Stimulated activated CD8-positive, alpha-beta memory T cell treated with anti-CD3 and anti-CD28 coated beads, Interleukin-15, amount 100 ng/mL, for 24 hours (primary cell): ENCODE data around the gene COQ8A.

ENCODE experiments used
- DNase-seq: peaks from one replicate; pipeline ENCODE4 v3.0.0-alpha.2; 2020; ENCODE audit warnings: low read depth

The COQ8A gene

DNA sequence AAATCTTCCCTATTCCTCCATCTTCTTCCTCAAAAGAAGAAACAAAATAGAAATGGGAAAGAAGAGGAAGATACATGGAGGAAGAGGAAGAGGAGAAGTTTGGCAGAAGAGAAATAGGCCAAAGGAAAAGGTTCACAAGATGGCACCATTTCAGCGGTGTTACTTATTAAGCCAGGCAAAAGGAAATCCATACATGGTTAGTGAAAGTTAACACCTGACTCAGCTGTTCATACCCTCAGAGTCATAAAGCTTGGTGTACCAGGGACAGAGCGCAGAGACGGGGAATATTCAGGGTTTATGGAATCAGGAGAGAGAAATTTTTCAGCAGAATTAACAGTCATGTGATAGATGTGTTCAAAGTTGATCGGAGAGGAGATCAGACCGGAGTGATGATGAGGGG is 70.6 kb downstream of the COQ8A start:
- DNase-seq = no peak

DNA sequence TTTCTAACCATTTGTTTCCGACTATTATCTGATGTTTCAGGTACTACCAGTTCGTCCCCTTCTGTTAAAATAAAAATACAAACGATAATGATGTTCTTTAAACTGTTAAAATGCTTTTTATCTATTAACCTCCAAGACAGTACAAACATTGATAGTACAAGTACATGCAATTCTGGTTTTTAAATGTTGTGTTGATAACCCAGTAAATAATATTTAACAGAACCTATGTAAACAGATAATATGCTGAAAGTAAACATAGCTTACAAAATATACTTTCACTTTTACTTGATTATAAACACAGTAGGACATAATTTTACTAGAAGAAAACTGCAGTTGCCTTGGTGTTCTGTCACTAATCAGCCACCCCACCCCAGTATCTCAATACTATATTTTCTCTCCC is 76.9 kb downstream of the COQ8A start:
- no peak for DNase-seq

DNA sequence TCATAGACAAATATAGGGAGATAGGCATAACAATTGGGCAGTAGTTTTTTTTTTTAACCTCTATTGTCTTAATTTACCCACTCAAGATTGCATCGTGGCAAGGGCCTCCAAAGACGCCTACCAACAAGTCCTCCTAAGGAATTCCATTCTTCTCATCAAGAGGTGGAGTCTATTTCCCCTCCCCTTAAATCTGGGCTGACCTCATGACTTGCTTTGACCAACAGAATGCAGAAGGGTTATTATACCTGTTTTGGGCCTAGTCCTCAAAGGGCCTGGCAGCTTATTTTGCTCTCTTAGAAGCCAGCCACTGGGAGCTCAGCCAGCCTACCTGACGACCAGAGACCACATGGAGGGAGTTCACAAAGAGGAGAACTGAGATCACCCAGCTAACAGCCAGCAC is 92.3 kb downstream of the COQ8A start:
- no peak for DNase-seq

DNA sequence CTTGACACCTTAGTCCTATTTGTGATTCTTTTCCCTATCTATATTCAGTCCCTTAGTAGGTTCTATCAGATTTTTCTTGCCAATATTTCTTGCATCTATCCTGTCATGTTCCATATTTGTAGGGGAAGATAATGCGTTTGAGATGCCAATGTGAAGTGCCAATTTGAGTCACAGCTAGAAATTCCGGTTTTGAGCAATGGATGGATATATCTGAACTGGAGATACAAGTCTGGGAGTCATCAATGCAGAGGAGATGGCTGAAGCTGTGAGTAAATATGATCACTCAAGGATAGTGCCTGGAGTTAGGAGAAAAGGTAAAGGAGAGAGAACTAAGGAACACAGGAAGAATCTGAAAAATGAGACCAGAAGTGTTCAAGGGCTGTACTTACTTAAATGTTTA is 93.8 kb downstream of the COQ8A start:
- no peak for DNase-seq

DNA sequence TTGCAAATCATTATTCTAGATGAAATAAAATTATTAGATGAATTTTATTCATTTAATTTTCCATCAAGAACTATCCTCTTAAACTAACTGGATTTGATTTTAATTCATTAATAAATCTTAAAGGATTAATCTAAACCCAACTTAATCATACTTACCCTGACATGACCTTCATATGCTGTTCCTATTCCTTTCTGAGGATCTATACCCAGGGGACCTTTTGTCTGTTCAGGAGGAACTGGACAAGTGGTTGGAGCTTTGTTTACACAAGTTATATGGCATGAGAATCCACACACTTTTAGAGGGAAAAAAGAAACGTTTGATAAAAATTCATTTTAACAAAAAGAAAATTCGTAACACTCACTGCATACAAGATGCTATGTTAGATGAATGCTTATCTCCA is 95.2 kb downstream of the COQ8A start:
- DNase-seq = no peak

DNA sequence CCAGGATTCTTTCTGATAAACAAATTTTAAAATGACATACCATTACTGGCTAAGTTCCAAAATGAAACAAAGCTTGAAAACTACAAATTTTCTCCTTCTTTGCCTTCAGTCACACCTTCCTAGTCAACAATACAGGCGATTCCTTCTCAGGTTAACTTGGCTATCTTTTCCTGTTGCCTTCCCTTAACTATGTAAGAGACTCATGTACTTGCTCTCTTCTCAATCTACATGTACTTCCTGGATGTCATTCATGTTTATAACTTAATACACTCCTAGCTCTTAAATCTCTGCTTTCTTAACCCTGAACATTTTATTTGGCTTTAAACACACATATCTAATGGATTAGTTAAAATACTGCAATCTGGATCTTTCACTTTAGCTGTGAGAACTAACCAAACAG is 97.0 kb downstream of the COQ8A start:
- DNase-seq = no peak
